Right lobe of liver (tissue), 6 donors: ENCODE data around the gene BICDL1. TPM values are rescaled to one million over a fixed set of nuclear protein-coding genes. Genes with fewer than 3 reads are reported as not detected.

Experiments
- ATAC-seq, 4 donors: fragments of 200-7000 bp; cut with Tn5 transposase; one replicate each; pipeline ENCODE4 v1.9.1; 2020; ENCODE audit warnings: mild to moderate bottlenecking in 4 of 4, moderate library complexity in 4 of 4
- DNase-seq, 3 donors: peaks; one replicate each; pipeline ENCODE4 v3.0.0-alpha.2; 2020
- H3K27ac ChIP-seq, 3 donors: fragments of 200-600 bp; one replicate each; pipeline ENCODE4 v1.8.0; 2022
- H3K27me3 ChIP-seq, 2 donors: fragments of 200-600 bp; one replicate each; pipeline ENCODE4 v1.8.0; 2022
- H3K36me3 ChIP-seq, 4 donors: fragments of 200-600 bp; sonication (generic) in 1 of 4; one replicate each; pipeline versions ENCODE4 v1.5.1 to v1.8.0; 2017 to 2022; ENCODE audit warnings: control low read depth in 1 of 4
- H3K4me1 ChIP-seq, 4 donors: fragments of 200-600 bp; sonication (generic) in 1 of 4; one replicate each; pipeline versions ENCODE4 v1.5.1 to v1.8.0; 2017 to 2022; ENCODE audit warnings: control low read depth in 1 of 4
- H3K4me3 ChIP-seq, 3 donors: fragments of 200-600 bp; one replicate each; pipeline ENCODE4 v1.8.0; 2022
- H3K9me3 ChIP-seq, 4 donors: fragments of 200-600 bp; sonication (generic) in 1 of 4; one replicate each; pipeline versions ENCODE4 v1.5.1 to v1.8.0; 2017 to 2022; ENCODE audit warnings: control low read depth in 1 of 4
- POLR2A ChIP-seq: fragments of 450-650 bp; IDR thresholded peaks from one replicate; pipeline ENCODE4 v1.6.1; 2017; ENCODE audit warnings: antibody characterized with exemption, mild to moderate bottlenecking
- WGBS: methylation state at CpG from one replicate; pipeline ENCODE4 v1.1.6; 2018; ENCODE audit warnings: low coverage, low lambda C conversion rate; ENCODE audit not compliant: insufficient coverage; ENCODE audit errors: missing lambda C conversion rate; 5-methylcytosine and 5-hydroxymethylcytosine counted together
- intact Hi-C, 2 donors: fragments of 100-400 bp; cut with DNase I; formaldehyde crosslinking; loops; one replicate each; pipeline versions ENCODE4 v1.11.2 to v1.14.1; 2022
- long read RNA-seq: library from polyadenylated mRNA; unstranded; transcript quantifications from one replicate; pipeline ENCODE4 v2.0.0, GENCODE V29; 2019
- total RNA-seq, 6 experiments: library from RNA; depleted of rRNA in 2 of 6; stranded (reverse); fragments of >200 nt in 2 of 6; fragmentation: NEBNext Ultra II Directional in 3 of 6; extraction: Animal tissue kit (Norgen Biotek cat#: 25700) in 3 of 6; gene quantifications; one replicate each; pipeline versions ENCODE4 v1.1.0 to v1.2.4, GENCODE V29; 2016 to 2023
- TF ChIP-seq, protein P1 (sequence below), 4 donors: fragments of 200-600 bp in 3 of 4; fragments of 450-650 bp in 1 of 4; IDR thresholded peaks; one replicate each; pipeline versions ENCODE4 v1.5.1 to v1.8.0; 2016 to 2022; ENCODE audit warnings: antibody characterized with exemption in 4 of 4, mild to moderate bottlenecking in 2 of 4
- donor health status: DM: no; HTN: yes; CAD: no.
- donor health status: DM: no; HTN: no; CAD: no.
- donor health status: DM: no; HTN: no; CAD: no.
- donor health status: DM: no; HTN: yes; CAD: no.
- donor health status: DM: no; HTN: yes; CAD: no.

BICDL1 gene, protein sequence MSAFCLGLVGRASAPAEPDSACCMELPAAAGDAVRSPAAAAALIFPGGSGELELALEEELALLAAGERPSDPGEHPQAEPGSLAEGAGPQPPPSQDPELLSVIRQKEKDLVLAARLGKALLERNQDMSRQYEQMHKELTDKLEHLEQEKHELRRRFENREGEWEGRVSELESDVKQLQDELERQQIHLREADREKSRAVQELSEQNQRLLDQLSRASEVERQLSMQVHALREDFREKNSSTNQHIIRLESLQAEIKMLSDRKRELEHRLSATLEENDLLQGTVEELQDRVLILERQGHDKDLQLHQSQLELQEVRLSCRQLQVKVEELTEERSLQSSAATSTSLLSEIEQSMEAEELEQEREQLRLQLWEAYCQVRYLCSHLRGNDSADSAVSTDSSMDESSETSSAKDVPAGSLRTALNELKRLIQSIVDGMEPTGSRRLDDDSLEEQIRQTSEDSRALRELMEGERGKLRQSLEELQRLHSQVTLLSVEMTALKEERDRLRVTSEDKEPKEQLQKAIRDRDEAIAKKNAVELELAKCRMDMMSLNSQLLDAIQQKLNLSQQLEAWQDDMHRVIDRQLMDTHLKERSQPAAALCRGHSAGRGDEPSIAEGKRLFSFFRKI
- 10 to 100 TPM in 3 of 6 experiments, 1 to 10 TPM in 3; 1.5 to 13.0 (median 8.7) TPM for total RNA-seq
- long read RNA-seq: 0 reads

DNA sequence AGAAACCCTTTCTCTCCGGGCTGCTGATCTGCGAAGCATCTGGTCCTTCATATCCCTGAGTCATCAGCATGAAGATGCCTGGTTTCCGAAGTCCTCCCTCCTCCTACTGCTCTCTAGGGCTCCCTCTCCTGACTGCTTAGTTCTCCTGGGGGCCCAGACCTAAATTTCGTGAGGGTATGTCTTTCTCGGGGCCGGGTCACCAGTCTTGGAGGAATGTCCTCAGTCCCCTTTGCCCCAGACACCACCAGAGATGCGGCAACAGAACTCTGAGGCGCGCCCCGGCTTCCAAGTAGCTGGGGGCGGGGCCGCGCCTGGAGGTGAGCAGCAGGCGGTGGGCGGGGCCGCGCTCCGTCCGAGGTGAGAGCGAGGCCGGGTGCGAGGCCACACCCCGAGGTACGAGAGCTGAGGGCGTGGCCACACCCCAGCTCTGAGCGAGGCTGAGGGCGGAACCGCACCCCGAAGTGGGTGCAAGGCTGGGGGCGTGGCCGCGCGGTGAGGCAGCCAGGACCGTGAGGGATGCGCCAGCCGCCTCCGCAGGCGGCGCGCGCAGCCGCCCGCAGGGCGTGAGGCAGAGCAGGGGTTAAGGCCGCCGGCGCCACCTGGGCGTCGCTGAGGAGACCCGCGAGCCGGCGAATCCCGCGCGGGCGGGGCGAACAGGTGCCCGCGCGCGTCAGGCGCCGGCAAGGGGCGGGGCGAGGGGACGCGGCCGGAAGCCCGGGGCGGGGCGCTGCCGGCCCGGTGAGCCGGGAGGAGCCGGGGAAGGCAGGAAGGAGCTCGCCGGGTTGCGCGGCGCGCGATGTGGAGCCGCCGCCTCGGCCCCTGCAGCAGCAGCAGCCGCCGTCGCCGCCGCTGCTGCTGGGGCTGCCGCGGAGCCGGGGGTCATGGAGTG lies at the start of gene BICDL1:
Gene BICDL1 (plus strand): TSS at position 765 of the 889 bp plus-strand sequence. CDS start 633 bp downstream, outside the sequence.
- ATAC-seq (peak; percentile 90 to 96 (median 92)), DNase-seq (peak; percentile 87 to 93 (median 87))
- Histone ChIP-seq H3K4me3 (peak within 1 kb of the TSS; percentile 60 to 67 (median 64)), H3K4me1 (peaks cover 0 to 10% (median 3%) of the 10 kb centered on the region in 4 donors), H3K27me3 (peaks cover 0 to 7% of the 10 kb centered on the region in 2 donors), H3K36me3 (no peaks in the 10 kb centered on the region), H3K9me3 (no peaks in the 10 kb centered on the region), H3K27ac (peak within 1 kb of the TSS in 1 of 3 donors; percentile 21)
- WGBS: 3% methylated on average over 23 of the region's 94 CpGs
- intact Hi-C loops: no loop called here
- TF ChIP-seq, protein P1, sequence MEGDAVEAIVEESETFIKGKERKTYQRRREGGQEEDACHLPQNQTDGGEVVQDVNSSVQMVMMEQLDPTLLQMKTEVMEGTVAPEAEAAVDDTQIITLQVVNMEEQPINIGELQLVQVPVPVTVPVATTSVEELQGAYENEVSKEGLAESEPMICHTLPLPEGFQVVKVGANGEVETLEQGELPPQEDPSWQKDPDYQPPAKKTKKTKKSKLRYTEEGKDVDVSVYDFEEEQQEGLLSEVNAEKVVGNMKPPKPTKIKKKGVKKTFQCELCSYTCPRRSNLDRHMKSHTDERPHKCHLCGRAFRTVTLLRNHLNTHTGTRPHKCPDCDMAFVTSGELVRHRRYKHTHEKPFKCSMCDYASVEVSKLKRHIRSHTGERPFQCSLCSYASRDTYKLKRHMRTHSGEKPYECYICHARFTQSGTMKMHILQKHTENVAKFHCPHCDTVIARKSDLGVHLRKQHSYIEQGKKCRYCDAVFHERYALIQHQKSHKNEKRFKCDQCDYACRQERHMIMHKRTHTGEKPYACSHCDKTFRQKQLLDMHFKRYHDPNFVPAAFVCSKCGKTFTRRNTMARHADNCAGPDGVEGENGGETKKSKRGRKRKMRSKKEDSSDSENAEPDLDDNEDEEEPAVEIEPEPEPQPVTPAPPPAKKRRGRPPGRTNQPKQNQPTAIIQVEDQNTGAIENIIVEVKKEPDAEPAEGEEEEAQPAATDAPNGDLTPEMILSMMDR (IDR thresholded peaks at IDR 0.05): peak in 1 of 4 donors; percentile 4
- TF ChIP-seq POLR2A: peak; percentile 74

DNA sequence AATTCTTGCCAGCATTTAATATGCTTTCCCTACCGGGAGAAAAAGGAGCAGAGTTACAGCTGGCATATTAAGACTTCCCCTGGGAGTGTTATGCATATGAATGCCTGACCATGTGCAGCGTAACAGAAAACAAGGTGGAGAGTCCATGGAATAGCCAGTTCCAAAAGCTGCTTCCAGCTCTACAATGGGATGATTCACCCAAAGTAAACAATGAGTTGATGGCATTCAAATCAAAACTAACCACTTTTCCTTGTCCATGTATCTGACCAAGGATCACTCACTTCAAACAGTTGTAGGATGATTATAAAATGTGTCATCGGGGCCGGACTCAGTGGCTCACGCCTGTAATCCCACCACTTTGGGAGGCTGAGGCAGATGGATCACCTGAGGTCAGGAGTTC lies 48.1 kb upstream of the BICDL1 start:
- Histone ChIP-seq H3K9me3 (no peaks in the 10 kb centered on the region), H3K4me3 (no peak overlapping the region), H3K27ac (no peak overlapping the region), H3K36me3 (no peaks in the 10 kb centered on the region), H3K4me1 (no peaks in the 10 kb centered on the region), H3K27me3 (no peaks in the 10 kb centered on the region)
- 51% methylated on average over 5 of the region's 5 CpGs for WGBS
- DNase-seq (no peak), ATAC-seq (peak in 1 of 4 donors; percentile 87)
- TF ChIP-seq, protein P1 (IDR thresholded peaks at IDR 0.05): no peak
- TF ChIP-seq POLR2A: no peak
- intact Hi-C loops: loop anchor here in 1 of 2 donors (10.0 kb wide), 1 partner anchor 134 kb away; no protein-coding TSS in a partner anchor

DNA sequence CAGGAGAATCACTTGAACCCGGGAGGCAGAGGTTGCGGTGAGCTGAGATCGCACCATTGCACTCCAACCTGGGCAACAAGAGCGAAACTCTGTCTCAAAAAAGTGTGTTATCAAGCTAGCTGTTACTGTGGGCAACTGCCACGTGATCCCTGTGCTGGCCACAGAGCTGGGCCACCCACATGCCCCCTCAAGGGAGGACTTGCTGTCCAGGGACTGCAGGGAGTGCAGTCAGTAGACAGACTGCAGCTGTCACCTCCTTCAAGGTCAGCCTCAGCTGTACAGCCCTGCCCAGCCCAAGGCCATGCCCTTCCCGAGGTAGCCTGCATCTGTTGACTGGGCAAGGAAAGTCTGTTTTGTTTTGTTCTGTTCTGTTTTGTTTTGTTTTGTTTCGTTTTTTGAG lies 46.6 kb upstream of the BICDL1 start:
- H3K4me3 ChIP-seq: no peak overlapping the region
- intact Hi-C loops: loop anchor here in 1 of 2 donors (10.0 kb wide), 1 partner anchor 132 kb away; no protein-coding TSS in a partner anchor
- TF ChIP-seq POLR2A: no peak
- TF ChIP-seq, protein P1 (IDR thresholded peaks at IDR 0.05): no peak
- no peak overlapping the region for H3K27ac ChIP-seq
- peak in 1 of 4 donors; percentile 33 for ATAC-seq
- H3K4me1 ChIP-seq: no peaks in the 10 kb centered on the region
- no peaks in the 10 kb centered on the region for H3K36me3 ChIP-seq
- 37% methylated on average over 2 of the region's 7 CpGs for WGBS
- H3K27me3 ChIP-seq: no peaks in the 10 kb centered on the region
- no peaks in the 10 kb centered on the region for H3K9me3 ChIP-seq
- no peak for DNase-seq

DNA sequence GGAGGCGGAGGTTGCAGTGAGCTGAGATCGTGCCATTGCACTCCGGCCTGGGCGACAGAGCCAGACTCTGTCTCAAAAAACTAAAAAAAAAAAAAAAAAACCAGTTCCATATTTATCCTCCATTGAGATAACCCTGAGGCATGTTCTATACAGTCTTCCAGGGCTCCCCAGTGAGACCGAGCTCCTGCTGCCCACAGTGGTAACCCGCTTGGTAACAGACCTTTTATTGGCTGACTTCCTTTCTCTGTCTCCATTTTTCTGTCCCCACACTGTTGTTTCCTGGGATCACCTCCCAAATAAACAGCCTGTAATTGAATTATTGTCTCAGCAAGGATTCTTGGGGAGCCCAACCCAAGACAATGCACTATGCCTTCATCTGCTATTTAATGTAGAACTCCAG lies 42.8 kb upstream of the BICDL1 start:
- Histone ChIP-seq H3K4me1 (no peaks in the 10 kb centered on the region), H3K27me3 (no peaks in the 10 kb centered on the region), H3K4me3 (no peak overlapping the region), H3K9me3 (no peaks in the 10 kb centered on the region), H3K36me3 (no peaks in the 10 kb centered on the region), H3K27ac (no peak overlapping the region)
- WGBS: 88% methylated on average over 6 of the region's 6 CpGs
- intact Hi-C loops: loop anchor here in 1 of 2 donors (10.0 kb wide), 1 partner anchor 129 kb away; no protein-coding TSS in a partner anchor
- ATAC-seq: no peak
- TF ChIP-seq, protein P1 (IDR thresholded peaks at IDR 0.05): no peak
- no peak for TF ChIP-seq POLR2A
- no peak for DNase-seq
